PFSK-1 (cell line): ENCODE measurements around the gene CNTNAP2.

Source experiments
- FOXP2 ChIP-seq: optimal IDR thresholded peaks from 2 replicates; pipeline ENCODE3; 2011; ENCODE audit warnings: borderline replicate concordance, control low read depth, inconsistent platforms; ENCODE audit not compliant: insufficient read depth; ENCODE audit errors: extremely low read length, extremely low read depth
- POLR2AphosphoS5 ChIP-seq: IDR thresholded peaks from 2 replicates; pipeline ENCODE4 v1.6.1; 2012; ENCODE audit warnings: low read depth, mild to moderate bottlenecking, control low read depth, low read length, moderate library complexity
- SIN3A ChIP-seq: IDR thresholded peaks from 2 replicates; pipeline ENCODE4 v1.6.1; 2012; ENCODE audit warnings: mild to moderate bottlenecking, low read length, moderate library complexity, borderline replicate concordance; ENCODE audit not compliant: insufficient read depth
- TAF1 ChIP-seq: IDR thresholded peaks from 2 replicates; pipeline ENCODE4 v1.6.1; 2012; ENCODE audit warnings: low read length, control low read depth, borderline replicate concordance; ENCODE audit not compliant: insufficient read depth
- TF ChIP-seq, protein P1 (sequence below), 2 experiments: IDR thresholded peaks; 2 replicates each; pipeline versions ENCODE4 v1.6.1 to v1.8.0; 2011 to 2012; ENCODE audit warnings: low read depth in 2 of 2, low read length in 2 of 2, control low read depth in 1 of 2, inconsistent platforms in 1 of 2, mild to moderate bottlenecking in 1 of 2, moderate library complexity in 1 of 2; ENCODE audit not compliant: insufficient read depth in 1 of 2

DNA sequence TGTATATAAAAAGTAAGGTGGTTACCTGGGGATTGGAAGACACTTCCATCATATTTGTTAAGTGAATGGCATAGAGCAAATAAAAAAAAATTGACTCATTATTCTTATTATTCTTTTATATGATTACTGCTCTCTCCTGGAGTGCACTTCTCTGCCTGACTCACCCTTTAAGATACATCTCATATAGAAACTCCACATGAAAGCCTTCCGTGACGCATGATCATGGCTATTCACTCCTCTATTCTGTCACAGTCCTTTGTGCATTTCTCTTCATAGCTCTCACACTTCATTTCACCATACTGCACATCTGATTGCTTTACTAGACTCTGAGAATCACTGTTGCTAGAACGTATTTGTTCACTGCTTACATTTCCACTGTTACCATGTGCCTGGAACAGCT lies 597.3 kb downstream of the CNTNAP2 start:
- TF ChIP-seq POLR2AphosphoS5 (no peak), FOXP2 (no peak), TAF1 (no peak), SIN3A (no peak)
- TF ChIP-seq, protein P1, sequence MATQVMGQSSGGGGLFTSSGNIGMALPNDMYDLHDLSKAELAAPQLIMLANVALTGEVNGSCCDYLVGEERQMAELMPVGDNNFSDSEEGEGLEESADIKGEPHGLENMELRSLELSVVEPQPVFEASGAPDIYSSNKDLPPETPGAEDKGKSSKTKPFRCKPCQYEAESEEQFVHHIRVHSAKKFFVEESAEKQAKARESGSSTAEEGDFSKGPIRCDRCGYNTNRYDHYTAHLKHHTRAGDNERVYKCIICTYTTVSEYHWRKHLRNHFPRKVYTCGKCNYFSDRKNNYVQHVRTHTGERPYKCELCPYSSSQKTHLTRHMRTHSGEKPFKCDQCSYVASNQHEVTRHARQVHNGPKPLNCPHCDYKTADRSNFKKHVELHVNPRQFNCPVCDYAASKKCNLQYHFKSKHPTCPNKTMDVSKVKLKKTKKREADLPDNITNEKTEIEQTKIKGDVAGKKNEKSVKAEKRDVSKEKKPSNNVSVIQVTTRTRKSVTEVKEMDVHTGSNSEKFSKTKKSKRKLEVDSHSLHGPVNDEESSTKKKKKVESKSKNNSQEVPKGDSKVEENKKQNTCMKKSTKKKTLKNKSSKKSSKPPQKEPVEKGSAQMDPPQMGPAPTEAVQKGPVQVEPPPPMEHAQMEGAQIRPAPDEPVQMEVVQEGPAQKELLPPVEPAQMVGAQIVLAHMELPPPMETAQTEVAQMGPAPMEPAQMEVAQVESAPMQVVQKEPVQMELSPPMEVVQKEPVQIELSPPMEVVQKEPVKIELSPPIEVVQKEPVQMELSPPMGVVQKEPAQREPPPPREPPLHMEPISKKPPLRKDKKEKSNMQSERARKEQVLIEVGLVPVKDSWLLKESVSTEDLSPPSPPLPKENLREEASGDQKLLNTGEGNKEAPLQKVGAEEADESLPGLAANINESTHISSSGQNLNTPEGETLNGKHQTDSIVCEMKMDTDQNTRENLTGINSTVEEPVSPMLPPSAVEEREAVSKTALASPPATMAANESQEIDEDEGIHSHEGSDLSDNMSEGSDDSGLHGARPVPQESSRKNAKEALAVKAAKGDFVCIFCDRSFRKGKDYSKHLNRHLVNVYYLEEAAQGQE (IDR thresholded peaks at IDR 0.05; ENCODE audit: insufficient read depth in 1 of 2, low read depth in 2 of 2, low read length in 2 of 2) = no peak
